Right renal cortex interstitium (tissue), 3 donors: ENCODE results near the gene PDIK1L. TPM values are rescaled to one million over a fixed set of nuclear protein-coding genes. Genes with fewer than 3 reads are reported as not detected.

Experiments
- DNase-seq, 3 donors: peaks; one replicate each; pipeline ENCODE4 v3.0.0-alpha.2; 2013; ENCODE audit warnings: low read depth in 3 of 3, low spot score in 2 of 3
- polyA plus RNA-seq, 3 donors: library from polyadenylated mRNA; unstranded; fragments of 120-200 nt; gene quantifications; one replicate each; pipeline ENCODE4 v1.2.1, GENCODE V29; 2013; ENCODE audit not compliant: insufficient read length in 3 of 3

Gene PDIK1L
- polyA plus RNA-seq = 10 to 100 TPM; 20.5 to 22.0 (median 20.7) TPM

DNA sequence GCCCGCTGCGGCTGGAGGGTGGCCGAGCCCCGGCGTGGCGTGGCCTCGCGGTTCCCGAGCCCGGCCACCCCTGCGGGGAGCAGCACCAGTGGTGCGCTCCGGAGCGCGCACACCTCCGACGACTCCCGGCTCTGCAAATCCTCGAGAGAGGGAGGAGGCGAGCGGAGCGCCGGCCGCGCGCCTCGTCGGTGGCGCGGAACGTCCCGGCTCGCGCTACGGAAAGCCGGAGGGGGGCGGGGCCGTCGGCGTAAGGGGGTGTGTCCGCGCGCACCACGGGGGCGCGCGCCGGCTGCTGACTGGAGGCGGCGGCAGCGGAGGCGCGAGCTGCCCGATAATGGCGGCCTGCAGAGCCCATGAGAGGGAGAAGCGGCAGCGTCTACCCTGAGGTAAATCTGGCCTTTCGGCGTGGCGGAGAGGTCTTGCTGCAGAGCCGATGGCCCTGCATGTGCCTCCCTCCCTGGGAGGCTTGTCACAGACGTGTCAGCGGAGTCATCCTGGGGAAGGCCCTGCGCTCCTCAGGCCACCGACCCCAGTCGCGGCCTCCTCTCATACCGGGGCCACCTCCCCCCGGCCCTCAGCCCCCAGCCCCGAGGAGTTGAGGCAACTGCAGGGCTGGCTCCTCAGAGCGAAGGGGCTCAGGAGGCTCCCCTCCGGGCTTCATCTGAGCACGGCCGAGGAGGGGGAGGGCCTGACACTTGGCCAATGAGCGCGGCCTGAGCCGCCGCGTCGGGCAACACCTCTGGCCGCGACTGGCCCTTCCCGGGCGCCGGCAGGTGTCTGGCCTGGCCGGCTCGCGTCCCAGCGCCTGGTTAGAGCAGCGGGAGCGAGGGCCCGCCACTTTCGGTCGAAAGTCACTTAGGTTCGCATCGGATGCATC lies at the start of gene PDIK1L:
Gene PDIK1L, plus strand, starts transcription at position 295 of the 877 bp plus-strand sequence. CDS start 2,485 bp downstream, outside the sequence.
- peak; percentile 88 to 94 (median 92) for DNase-seq

DNA sequence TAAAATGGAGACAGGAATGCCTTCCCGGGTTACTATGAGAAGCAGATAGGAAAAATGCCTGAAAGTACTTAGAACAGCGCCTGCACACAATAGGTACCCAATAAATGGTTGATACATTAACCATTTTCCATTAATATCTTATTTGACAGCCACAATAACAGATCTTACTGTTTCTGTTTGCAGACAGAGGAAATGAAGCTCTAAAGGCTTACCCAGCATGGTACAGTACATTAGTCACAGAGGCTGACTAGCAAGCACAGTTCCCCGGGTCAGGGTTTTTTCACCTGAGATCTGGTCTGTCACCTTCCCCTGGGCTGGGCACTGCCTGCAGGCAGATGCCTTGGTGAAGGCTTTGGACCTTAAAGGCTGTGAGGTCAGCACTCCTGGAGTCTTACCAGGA lies 47.1 kb upstream of the PDIK1L start:
- DNase-seq = no peak

DNA sequence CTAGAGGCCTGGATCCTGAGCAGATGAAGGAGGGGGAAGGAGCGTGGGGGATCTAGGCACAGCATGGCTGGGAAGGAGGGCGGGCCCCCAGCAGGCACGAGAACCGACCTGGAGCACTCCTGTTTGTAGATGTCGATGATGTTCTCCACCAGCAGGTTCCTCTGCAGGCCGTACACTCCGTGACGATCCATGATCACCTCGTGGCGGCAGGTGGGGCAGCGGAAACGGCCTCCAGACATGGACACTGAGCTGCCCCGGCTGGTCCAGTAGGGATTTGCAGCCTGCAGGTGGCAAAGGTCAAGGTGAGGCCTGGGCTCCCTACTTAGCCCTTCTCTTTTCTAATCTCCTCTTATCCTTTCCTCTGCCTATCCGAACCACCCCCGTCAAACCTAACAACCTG lies 45.5 kb upstream of the PDIK1L start:
- DNase-seq = no peak

DNA sequence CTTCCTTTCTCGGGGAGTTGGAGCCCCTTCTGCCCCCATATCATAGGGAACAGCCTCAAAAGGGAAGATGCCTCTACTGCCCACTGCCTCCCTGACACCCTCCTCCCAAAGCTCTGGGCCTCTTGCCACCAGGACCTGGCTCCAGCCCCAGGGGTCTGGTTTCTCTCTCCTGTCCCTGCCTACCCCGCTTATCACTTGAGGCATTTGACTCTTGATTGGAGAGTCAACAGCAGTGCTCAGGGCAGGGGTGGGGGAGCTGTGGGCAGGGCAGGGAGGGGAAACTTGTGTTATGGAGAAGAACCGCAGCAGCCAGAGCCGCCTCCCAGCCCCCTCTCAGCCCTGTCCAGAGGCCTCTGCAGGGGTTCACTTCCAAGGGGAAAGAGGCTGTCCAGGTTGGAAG lies 44.8 kb upstream of the PDIK1L start:
- no peak for DNase-seq

DNA sequence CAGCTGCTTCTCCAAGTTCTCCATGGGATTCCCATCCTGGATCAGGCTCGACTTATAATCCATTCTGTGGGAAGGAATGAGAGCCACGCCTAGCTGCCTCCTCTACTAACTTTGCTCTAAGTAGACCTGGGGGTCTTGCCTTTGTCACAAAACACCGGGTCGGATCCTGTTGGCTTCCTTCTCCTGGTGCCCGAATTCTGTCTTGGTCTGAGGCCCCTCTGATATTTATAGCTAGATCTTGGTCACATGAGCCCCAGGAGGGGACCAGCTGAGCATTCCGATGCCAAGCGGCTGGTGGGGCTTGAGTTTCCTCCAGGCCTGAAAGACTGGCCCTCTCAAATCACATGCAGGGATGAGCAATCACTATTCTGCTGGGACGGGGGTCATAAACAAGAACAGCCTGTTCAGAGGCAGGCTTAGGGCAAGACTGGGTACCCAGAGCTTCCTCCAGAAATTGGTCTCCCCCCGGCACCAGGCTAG lies 44.2 kb upstream of the PDIK1L start, which contains the start of gene TRIM63:
Gene TRIM63, minus strand, starts transcription at position 199 of the 480 bp plus-strand sequence. Its CDS starts 136 bp downstream, at position 63.
- DNase-seq = no peak

DNA sequence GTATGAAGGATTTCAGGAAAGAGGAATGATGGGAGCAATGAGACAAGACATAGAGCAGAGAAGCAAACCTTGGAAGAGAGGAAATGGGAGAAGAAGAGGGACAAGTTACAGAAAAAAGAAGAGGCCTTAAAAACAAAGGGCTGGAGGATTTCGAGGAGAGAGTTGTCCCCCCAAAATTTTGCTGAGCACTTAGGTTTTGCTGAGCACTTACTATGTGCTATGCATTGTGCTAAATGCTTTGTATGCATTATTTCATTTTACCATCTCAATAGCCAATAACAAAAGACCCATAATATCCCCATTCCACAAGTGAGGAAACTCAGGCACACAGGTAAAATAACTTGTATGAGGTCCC lies 41.7 kb upstream of the PDIK1L start:
- DNase-seq = no peak

DNA sequence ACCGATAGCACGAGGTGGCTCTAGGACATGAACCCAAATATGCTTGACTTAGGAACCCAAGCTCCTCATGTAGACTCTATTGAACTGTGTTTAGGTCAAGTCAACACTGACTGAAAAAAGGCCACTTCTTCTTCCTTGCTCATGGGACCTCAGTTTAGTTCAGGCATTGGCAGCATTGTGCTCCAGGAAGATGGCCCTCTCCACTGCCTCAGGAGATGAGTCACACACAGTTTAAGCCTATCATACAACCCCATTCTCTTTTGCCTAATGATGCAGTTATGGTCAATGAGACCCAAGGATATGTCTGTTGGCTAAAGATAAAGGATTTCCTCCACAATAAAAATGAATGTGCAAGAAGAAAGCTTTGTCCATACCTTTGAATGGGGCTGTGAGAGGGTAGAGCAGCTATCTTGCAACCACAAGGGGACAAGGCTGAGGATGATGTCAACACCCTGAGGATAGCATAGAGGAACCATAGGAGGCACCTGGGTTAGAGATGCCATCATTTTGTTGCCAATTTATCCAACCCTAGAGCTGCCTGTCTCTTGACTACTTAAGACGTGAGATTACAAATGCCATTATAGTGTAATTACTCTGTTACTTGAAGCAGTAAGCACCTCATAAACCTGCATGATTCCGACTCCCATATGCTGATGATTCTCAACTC lies 41.2 kb upstream of the PDIK1L start:
- no peak for DNase-seq

DNA sequence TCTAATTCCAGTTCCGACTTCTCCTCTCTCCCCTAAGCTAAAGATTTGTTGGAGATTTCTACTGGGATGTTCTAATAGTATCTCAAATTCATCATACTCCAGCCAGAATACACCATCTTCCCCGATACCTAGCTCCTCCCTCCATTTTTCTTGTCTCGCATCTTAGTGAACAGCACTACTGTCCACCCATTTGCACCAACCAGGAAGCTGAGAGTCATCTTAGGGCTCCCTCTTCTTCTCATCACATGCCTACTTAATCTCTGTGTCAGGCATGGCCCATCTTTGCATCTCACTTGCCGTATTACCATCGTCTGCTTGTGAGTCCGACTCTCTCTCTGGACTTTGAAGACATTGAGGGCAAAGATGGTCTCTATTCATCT lies 40.7 kb upstream of the PDIK1L start:
- no peak for DNase-seq

DNA sequence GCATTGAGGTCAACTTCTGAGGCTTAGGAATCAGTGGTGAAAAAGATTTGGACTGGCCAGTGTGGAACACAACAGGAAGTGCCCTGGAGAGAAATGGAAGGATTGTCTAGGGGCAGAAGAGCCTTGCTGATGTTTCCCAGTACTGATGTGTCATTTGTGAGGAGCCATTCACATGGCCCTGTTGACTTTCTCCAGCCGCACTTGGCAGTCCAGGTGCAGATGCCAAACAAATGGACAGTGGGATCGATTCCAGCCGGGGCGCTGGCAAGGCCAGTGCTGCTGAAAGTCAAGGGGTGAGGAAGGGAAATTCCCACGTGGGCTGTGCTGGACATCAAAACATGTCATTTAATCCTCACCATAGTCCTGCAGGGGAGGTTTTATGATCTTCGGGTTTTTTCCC lies 39.3 kb upstream of the PDIK1L start:
- DNase-seq = no peak

DNA sequence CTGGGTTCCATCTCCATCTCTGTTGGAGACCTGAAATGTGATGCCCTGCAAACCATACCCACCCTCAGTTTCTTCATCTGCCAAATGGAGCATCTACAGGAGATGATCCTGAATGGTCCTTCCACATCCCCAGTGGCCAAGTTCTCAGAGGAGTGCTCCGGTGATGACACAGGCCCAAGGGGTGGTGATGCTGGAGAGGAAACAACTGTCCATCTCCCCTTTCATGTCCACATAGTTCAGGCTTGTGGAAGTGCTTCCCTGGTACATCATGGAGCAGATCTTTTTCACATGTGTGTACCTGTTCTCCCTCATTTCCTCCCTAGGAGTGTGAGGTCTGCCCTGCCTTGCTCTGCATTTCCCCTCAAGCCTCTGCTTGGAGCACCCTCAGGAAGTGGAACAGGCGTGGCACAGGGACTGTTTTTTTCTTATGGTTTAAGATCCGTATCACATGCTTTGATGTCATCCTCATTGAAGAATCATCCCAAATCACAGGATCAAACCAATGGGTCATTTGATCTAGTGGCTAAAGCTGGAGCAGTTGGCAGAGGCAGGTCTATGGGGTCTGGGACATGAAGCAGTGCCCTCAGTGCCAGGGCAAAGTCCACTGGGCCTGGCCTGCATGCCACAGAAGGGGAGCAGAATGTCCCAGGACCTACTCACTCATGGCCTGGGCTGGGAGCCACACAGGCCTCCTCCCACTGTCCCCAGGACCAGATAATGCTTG lies 36.0 kb upstream of the PDIK1L start:
- DNase-seq = no peak

DNA sequence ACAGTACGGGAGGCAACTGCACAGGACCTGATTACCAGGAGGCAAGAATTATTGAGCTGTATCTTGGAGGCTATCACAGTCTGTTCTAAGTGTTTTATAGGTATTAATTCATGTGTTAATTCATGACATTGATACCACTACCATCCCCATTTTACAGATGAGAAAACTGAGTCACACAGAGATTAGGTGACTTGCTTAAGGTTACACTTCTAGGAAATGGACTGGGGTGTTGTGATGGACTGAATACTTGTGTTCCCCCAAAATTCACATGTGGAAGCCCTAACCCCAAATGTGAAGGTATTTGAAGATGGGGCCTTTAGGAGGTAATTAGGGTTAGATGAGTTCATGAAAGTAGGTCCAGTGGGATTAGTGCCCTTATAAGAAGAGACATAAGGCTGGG lies 34.1 kb upstream of the PDIK1L start:
- DNase-seq = no peak

DNA sequence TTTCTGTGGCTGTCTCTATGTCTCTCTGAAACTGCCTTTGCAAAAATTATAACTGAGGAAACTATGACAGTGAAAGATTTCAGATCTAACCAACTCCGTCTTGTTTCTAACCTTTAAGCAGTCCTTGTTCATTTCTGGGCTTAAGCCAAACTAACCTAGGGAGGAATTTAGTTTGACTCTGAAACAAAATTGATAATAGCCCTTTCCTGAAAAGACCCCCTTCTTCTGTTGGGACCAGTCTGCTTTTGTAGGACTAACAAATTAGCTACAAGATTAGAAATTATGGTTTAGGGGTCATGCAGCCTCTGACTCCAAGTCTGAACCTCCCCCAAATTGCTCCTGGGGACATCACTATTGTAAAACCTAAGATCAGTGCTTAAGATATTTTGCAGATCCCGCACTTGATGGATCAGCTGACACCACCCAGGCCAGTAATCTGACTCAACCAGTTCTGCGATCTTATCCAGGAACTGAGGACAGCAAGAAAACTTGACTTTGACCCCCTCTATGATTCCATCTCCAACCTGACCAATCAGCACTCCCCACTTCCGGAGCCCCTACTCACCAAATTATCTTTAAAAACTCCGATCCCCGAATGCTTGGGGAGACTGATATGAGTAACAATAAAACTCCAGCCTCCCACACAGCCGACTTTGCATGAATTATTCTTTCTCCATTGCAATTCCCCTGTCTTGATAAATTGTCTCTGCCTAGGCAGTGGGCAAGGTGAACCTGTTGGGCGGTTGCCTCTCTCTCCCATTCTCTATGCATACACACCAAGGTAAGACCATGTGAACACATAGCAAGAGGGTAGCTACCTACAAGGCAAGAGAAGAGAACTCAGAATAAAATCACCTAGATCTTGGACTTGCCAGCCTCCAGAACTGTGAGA lies 33.1 kb upstream of the PDIK1L start:
- no peak for DNase-seq

DNA sequence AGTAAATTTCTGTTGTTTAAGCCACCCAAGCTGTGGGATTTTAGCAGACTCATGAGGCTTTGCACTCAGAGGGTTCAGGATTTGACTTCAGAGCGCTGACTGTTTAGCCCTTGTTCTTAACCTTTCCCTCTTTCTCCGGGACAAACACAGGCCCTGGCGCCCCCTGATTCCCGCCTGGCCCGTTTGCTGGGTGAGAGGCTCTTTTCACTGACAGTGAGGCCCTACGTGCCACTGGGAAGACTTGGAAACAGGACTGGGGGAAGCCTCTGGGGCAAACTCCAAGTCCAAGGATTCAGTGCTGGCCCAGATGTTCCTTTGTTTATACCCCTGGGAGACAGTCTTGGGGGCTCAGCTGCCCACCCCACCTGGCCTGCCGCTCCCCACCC lies 32.5 kb upstream of the PDIK1L start:
- no peak for DNase-seq

DNA sequence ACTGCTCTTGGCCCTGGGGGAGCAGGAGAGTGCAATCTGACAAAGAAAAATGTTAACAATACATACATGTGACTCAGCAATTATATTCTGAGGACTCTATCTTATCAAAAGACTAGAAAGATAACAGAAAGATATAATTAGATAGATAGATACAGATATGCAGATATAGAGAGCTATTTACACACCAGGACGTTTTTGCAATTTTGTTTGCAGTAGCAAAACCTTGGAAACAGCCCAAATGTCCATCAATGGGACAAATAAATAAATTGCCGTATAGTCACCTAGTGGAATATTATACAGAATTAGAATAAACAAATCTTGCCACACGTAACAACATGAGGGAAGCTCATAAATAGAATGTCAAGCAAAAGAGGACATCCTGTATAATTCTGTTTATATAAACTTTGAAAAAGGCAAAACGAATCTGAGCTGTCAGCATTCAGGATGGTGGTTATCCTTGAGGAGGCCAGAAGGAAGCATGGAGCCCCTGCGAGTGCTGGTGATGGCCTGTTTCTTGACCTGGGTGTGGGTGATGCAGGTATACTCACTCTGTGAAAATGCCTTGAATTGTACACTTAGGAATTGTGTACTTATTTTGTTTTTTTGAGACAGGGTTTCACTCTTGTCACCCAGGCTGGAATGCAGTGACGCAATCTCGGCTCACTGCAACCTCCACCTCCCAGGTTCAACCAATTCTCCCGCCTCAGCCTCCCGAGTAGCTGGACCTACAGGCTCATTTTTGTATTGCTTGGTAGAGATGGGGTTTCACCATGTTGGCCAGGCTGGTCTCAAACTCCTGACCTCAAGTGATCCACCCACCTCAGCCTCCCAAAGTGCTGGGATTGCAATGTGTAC lies 31.4 kb upstream of the PDIK1L start:
- no peak for DNase-seq

DNA sequence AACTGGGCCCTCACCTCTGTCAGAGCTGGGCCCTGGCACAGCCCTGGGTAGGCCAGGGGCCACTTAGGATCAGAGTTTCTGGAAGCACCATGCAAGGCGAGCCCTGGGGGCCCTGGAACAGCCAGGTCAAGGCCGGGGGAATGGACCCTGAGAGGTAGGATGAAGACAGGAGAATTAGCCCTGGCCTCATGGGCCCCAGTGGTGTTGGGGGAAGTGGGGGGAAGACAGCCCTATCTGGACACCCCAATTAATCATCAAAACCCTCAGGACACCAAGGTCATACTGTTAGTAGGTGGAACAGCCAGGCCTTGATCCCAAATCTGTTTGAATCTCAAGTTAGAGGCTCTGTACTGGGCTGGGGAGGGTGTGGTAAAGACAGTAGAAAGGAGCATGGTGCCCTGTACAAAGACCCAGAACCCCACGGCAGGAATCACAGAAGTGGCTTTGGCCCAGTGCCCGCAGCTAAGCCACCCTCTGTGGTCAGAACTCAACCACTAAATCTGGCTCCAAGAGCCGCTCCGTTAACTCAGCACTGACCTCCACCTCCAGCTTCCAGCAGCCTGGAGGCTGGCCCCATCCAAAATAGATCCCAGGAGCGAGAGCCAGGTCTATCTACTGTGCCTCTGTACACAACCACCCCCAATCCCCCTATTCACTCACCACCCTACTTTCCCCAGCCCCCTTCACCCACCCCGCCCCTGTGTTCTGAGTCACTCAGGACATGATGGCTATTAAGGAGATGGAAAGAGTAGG lies 30.2 kb upstream of the PDIK1L start:
- no peak for DNase-seq

DNA sequence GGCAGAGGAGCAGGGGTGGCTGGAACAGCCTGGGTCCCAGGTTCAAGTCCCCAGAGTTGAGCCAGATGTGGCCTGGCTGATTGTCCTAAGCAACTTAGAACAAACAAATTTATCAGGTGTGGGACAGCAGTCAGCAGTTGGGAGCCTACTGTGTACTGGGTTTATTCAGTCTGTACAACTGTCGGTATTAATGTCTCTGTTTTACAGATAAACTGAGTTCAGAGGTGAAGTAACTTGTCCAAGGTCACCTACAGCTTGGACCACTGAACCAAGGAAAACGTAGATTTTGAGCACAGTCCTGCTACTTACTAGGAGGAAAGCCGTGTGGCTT lies 29.6 kb upstream of the PDIK1L start:
- no peak for DNase-seq

DNA sequence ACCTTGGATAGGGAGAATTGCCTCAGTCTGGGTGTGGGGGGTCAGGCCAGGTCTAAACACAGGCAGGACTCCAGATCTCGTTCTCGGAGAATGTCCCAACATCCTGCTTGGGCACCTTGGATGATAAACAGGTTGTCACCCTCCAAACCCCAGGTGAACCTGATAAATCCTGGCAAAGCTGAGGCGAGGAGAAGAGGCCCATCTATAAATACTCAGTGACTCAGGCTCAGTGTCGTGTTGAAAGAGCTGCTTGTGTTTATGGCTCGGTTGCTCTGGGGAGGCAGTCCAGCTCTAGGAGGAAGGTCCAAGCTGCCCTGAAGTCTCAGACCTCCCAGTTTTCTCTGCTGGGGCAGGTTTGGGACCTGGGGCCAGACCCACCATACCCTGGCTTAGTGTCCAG lies 28.4 kb upstream of the PDIK1L start:
- no peak for DNase-seq

DNA sequence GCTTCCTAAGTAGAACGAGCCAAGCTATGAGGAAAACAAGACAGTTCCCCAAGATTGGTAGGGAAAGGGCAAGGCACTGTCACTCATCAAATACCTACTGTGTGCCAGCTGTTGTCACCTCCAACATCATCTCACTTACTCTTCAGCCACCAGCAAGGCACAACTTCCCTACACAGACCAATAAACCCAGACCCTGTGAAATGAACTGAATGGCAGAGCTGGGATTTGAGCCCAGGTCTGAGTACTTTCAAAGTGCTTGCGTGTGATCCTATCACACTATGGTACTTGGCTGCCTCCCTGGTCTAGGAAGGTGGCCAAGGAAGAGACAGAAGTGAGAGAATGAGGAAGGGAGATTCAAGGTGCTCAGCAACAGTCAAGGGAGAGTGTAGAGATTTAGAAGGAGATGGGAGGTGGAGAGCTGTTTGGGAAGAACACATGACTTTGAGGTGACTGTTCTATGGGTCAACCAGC lies 27.5 kb upstream of the PDIK1L start:
- no peak for DNase-seq

DNA sequence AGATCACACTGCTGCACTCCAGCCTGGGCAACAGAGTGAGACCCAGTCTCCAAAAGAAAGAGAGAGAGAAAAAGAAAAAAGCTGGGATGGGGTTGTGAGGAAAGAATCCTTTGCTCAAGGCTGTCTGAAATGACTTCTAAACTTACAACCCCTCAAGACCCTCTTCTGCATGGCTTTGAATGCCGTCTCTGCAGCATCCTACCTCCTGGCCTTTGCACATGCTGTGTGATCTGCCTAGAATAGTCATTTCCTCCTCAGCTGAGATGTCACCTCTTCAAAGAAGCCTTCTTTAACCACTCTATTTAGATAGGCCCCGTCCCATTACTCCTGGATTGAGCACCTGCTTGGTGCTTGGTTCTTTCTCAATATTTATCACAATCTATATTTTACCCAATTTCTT lies 26.8 kb upstream of the PDIK1L start:
- no peak for DNase-seq
